H9 (cell line): ENCODE data around the gene PIP5K1C. TPM values are rescaled to one million over a fixed set of nuclear protein-coding genes. Genes with fewer than 3 reads are reported as not detected.
A peak's percentile ranks its signal among the peaks of the same experiment; 100 is the strongest.

Source experiments
- DNase-seq: peaks from one replicate; pipeline ENCODE4 v3.0.0-alpha.2; 2017
- H2AFZ ChIP-seq: one replicate; pipeline ENCODE4 v1.6.1; 2013; ENCODE audit warnings: mild to moderate bottlenecking, low read length, control low read depth, moderate library complexity
- H2AK5ac ChIP-seq: 2 replicates; pipeline ENCODE4 v1.6.1; 2013; ENCODE audit warnings: low read length, control low read depth, mixed read lengths; ENCODE audit not compliant: insufficient read length
- H2BK120ac ChIP-seq: one replicate; pipeline ENCODE4 v1.6.1; 2013; ENCODE audit warnings: low read depth, mild to moderate bottlenecking, low read length, control low read depth, inconsistent platforms; ENCODE audit not compliant: poor library complexity, severe bottlenecking
- H2BK12ac ChIP-seq: 2 replicates; pipeline ENCODE4 v1.6.1; 2013; ENCODE audit warnings: low read length, control low read depth, mixed read lengths, low read depth; ENCODE audit not compliant: insufficient read length
- H2BK15ac ChIP-seq: 2 replicates; pipeline ENCODE4 v1.6.1; 2013; ENCODE audit warnings: low read depth, low read length, control low read depth
- H2BK20ac ChIP-seq: one replicate; pipeline ENCODE4 v1.6.1; 2013; ENCODE audit warnings: low read depth, mild to moderate bottlenecking, low read length, control low read depth, inconsistent platforms; ENCODE audit not compliant: poor library complexity, severe bottlenecking
- H2BK5ac ChIP-seq: 2 replicates; pipeline ENCODE4 v1.6.1; 2013; ENCODE audit warnings: low read length, control low read depth, mixed read lengths; ENCODE audit not compliant: insufficient read length
- H3K14ac ChIP-seq: 2 replicates; pipeline ENCODE4 v1.6.1; 2013; ENCODE audit warnings: low read length, control low read depth; ENCODE audit not compliant: insufficient read depth
- H3K18ac ChIP-seq: 2 replicates; pipeline ENCODE4 v1.6.1; 2013; ENCODE audit warnings: low read depth, mild to moderate bottlenecking, mixed read lengths, low read length, control low read depth; ENCODE audit not compliant: insufficient read length
- H3K23ac ChIP-seq: 2 replicates; pipeline ENCODE4 v1.6.1; 2013; ENCODE audit warnings: low read length, control low read depth, mixed read lengths, low read depth; ENCODE audit not compliant: insufficient read length
- H3K23me2 ChIP-seq: 2 replicates; pipeline ENCODE4 v1.6.1; 2013; ENCODE audit warnings: low read depth, mild to moderate bottlenecking, mixed read lengths, low read length, control low read depth; ENCODE audit not compliant: insufficient read length, poor library complexity, severe bottlenecking
- H3K27ac ChIP-seq: 2 replicates; pipeline ENCODE4 v1.5.1; 2013; ENCODE audit warnings: low read length, control low read depth, mixed read lengths, low read depth; ENCODE audit not compliant: insufficient read length
- H3K27me3 ChIP-seq: 2 replicates; pipeline ENCODE4 v1.6.1; 2013; ENCODE audit warnings: low read length, control low read depth, inconsistent platforms; ENCODE audit not compliant: insufficient read depth
- H3K4ac ChIP-seq: 2 replicates; pipeline ENCODE4 v1.6.1; 2013; ENCODE audit warnings: low read depth, mild to moderate bottlenecking, control low read depth, inconsistent platforms, low read length, moderate library complexity
- H3K4me1 ChIP-seq: 2 replicates; pipeline ENCODE4 v1.6.1; 2013; ENCODE audit warnings: low read length, control low read depth, inconsistent platforms; ENCODE audit not compliant: insufficient read depth
- H3K4me2 ChIP-seq: 2 replicates; pipeline ENCODE4 v1.6.1; 2013; ENCODE audit warnings: low read length, control low read depth, mixed read lengths; ENCODE audit not compliant: insufficient read length, insufficient read depth
- H3K56ac ChIP-seq: 2 replicates; pipeline ENCODE4 v1.6.1; 2013; ENCODE audit warnings: low read depth, mild to moderate bottlenecking, mixed read lengths, low read length, control low read depth; ENCODE audit not compliant: insufficient read length
- H3K79me1 ChIP-seq: 2 replicates; pipeline ENCODE4 v1.6.1; 2013; ENCODE audit warnings: low read depth, mild to moderate bottlenecking, moderate library complexity, low read length, control low read depth, inconsistent platforms; ENCODE audit not compliant: insufficient read depth, poor library complexity, severe bottlenecking
- H3K79me2 ChIP-seq: 2 replicates; pipeline ENCODE4 v1.6.1; 2013; ENCODE audit warnings: low read length, control low read depth, inconsistent platforms; ENCODE audit not compliant: insufficient read depth
- H3K9ac ChIP-seq: 2 replicates; pipeline ENCODE4 v1.6.1; 2013; ENCODE audit warnings: low read length, control low read depth, mixed read lengths; ENCODE audit not compliant: insufficient read length; ENCODE audit errors: extremely low read depth
- H3K9me3 ChIP-seq: one replicate; pipeline ENCODE4 v1.6.1; 2013; ENCODE audit warnings: low read depth, low read length, inconsistent platforms; ENCODE audit not compliant: control insufficient read depth
- H3T11ph ChIP-seq: one replicate; pipeline ENCODE4 v1.6.1; 2013; ENCODE audit warnings: mild to moderate bottlenecking, low read length, control low read depth, inconsistent platforms
- H4K20me1 ChIP-seq: one replicate; pipeline ENCODE4 v1.6.1; 2013; ENCODE audit not compliant: control insufficient read depth, insufficient read length, insufficient read depth
- H4K5ac ChIP-seq: 2 replicates; pipeline ENCODE4 v1.6.1; 2013; ENCODE audit warnings: low read depth, mild to moderate bottlenecking, mixed read lengths, low read length, control low read depth; ENCODE audit not compliant: insufficient read length
- H4K8ac ChIP-seq: replicated peaks from 2 replicates; pipeline ENCODE4 v1.6.1; 2013; ENCODE audit warnings: low read length, control low read depth, mixed read lengths, low read depth; ENCODE audit not compliant: insufficient read length
- H4K91ac ChIP-seq: 2 replicates; pipeline ENCODE4 v1.6.1; 2013; ENCODE audit warnings: low read depth, mild to moderate bottlenecking, moderate library complexity, mixed read lengths, low read length, control low read depth; ENCODE audit not compliant: insufficient read length
- H3K27ac Mint-ChIP-seq, 3 experiments: 2 replicates in 2 of 3; 3 replicates in 1 of 3; pipeline ENCODE4 v1.8.0; 2020 to 2021; ENCODE audit warnings: mixed read lengths in 3 of 3, mild to moderate bottlenecking in 1 of 3, moderate library complexity in 1 of 3
- H3K27me3 Mint-ChIP-seq: 2 replicates; pipeline ENCODE4 v1.8.0; 2021; ENCODE audit warnings: low read depth, mild to moderate bottlenecking, moderate library complexity, mixed read lengths
- H3K36me3 Mint-ChIP-seq, 3 experiments: 2 replicates in 2 of 3; 3 replicates in 1 of 3; pipeline ENCODE4 v1.8.0; 2020 to 2021; ENCODE audit warnings: low read depth in 3 of 3, mixed read lengths in 3 of 3; ENCODE audit not compliant: insufficient read depth in 1 of 3
- H3K4me1 Mint-ChIP-seq, 2 experiments: 2 replicates each; pipeline ENCODE4 v1.8.0; 2020; ENCODE audit warnings: mixed read lengths in 2 of 2
- H3K4me3 Mint-ChIP-seq, 2 experiments: 2 replicates in 1 of 2; 3 replicates in 1 of 2; pipeline ENCODE4 v1.8.0; 2020 to 2021; ENCODE audit warnings: mild to moderate bottlenecking in 2 of 2, mixed read lengths in 2 of 2, moderate library complexity in 1 of 2
- H3K9me3 Mint-ChIP-seq, 2 experiments: 2 replicates in 1 of 2; 3 replicates in 1 of 2; pipeline ENCODE4 v1.8.0; 2020; ENCODE audit warnings: mild to moderate bottlenecking in 2 of 2, mixed read lengths in 2 of 2, moderate library complexity in 1 of 2
- WGBS: extraction: QIAGEN DNeasy Blood & Tissue Kit; methylation state at CpG from one replicate; pipeline ENCODE4 v1.1.7; 2013; ENCODE audit warnings: missing lambda C conversion rate, low lambda C conversion rate, mixed read lengths; ENCODE audit not compliant: insufficient read length; ENCODE audit errors: extremely low coverage; 5-methylcytosine and 5-hydroxymethylcytosine counted together
- total RNA-seq: library from RNA; stranded (reverse); gene quantifications from 2 replicates; pipeline ENCODE4 v1.2.1, GENCODE V29; 2021
- TF ChIP-seq, protein P1 (sequence below): fragments of 200-600 bp; sonication (generic); conservative IDR thresholded peaks from 3 replicates; pipeline ENCODE4 v1.8.0; 2021; ENCODE audit warnings: antibody characterized with exemption, mild to moderate bottlenecking

The PIP5K1C gene
- total RNA-seq, 1 experiment from 2014 or later: 41.7 TPM

DNA sequence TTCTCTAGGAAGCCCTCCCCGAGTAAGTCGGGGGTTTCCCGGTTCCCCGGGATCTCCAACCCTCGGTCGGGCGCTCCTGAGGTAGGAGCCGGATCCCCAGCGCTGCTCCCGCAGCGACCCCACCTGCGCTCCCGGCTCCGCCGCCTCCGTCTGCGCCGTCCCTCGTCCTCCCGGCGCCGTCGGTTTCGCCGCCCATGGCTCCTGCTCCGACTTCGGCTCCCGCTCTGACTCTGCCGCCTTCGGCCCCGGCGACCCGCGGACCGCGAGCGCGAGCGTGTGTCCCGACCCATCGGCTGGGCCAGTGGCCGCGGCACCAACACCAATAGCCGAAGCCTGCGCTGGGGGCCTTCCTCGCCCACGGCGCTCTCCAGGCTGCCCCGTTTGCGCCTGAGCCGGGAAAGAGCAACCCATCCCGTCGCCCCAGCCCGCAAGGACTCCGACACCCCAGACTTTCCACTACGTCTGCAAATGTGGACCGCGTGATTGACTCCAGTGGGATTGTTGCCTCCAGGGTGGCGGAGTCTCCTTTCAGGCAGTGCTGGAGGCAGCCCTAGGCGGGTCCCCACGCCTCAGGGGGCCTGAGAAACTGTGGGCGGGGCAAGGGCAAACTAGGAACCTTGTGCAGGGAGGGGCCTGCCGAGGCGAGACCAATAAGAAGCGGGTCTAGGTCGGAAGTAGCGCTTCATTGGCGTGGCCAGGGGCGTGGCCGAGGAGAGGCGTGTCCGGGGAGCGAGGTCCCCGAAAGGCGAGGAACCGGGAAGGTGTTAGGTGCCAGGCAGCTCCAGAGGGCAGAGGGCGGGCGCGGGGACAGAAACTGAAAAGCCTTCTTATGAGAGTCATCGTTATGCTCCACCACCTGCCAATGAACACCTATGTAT, 73.6 kb downstream of the PIP5K1C start, which contains the start of gene CACTIN:
Gene CACTIN, minus strand, starts transcription at position 318 of the 878 bp plus-strand sequence. Its CDS starts 28 bp downstream, at position 290.
- TF ChIP-seq, protein P1, sequence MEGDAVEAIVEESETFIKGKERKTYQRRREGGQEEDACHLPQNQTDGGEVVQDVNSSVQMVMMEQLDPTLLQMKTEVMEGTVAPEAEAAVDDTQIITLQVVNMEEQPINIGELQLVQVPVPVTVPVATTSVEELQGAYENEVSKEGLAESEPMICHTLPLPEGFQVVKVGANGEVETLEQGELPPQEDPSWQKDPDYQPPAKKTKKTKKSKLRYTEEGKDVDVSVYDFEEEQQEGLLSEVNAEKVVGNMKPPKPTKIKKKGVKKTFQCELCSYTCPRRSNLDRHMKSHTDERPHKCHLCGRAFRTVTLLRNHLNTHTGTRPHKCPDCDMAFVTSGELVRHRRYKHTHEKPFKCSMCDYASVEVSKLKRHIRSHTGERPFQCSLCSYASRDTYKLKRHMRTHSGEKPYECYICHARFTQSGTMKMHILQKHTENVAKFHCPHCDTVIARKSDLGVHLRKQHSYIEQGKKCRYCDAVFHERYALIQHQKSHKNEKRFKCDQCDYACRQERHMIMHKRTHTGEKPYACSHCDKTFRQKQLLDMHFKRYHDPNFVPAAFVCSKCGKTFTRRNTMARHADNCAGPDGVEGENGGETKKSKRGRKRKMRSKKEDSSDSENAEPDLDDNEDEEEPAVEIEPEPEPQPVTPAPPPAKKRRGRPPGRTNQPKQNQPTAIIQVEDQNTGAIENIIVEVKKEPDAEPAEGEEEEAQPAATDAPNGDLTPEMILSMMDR: no peak

More for the DNA sequence above, 73.6 kb downstream of the PIP5K1C start, which contains the start of gene CACTIN:
- Histone ChIP-seq H3K27ac (peak within 1 kb of the TSS; percentile 20), H4K91ac (no peak within 1 kb of the TSS), H3K4ac (no peak within 1 kb of the TSS; the same call in 1 of the 2 replicates), H4K5ac (peak within 1 kb of the TSS; percentile 65), H3T11ph (peak within 1 kb of the TSS; percentile 86), H3K9ac (peak within 1 kb of the TSS; percentile 89), H2AFZ (no peak within 1 kb of the TSS), H4K8ac (peak within 1 kb of the TSS; percentile 60), H3K56ac (no peak within 1 kb of the TSS), H2BK20ac (no peak within 1 kb of the TSS), H2AK5ac (no peak within 1 kb of the TSS), H3K79me1 (no peaks in the 10 kb centered on the region), H3K14ac (peak within 1 kb of the TSS; percentile 99), H2BK12ac (no peak within 1 kb of the TSS), H3K27me3 (no peaks in the 10 kb centered on the region), H2BK5ac (peak within 1 kb of the TSS; percentile 77), H3K4me1 (0 out of 2 replicates have a peak, but pooled peaks cover 2% of the 10 kb centered on the region), H2BK15ac (no peak within 1 kb of the TSS), H2BK120ac (no peak within 1 kb of the TSS), H3K4me2 (peak within 1 kb of the TSS; percentile 93), H3K23ac (no peak within 1 kb of the TSS), H3K9me3 (no peaks in the 10 kb centered on the region), H3K23me2 (peaks cover 5% of the 10 kb centered on the region), H3K79me2 (peaks cover 7% of the 10 kb centered on the region; the same call in 1 of the 2 replicates), H4K20me1 (no peaks in the 10 kb centered on the region), H3K18ac (peak within 1 kb of the TSS; percentile 100)
- Mint-ChIP-seq H3K9me3 (no peaks in the 10 kb centered on the region), H3K27me3 (no peaks in the 10 kb centered on the region; the same call in 1 of the 2 replicates), H3K4me1 (peaks cover 4 to 13% of the 10 kb centered on the region in 2 experiments), H3K4me3 (peak within 1 kb of the TSS; percentile 96 to 97), H3K36me3 (peaks cover 4 to 19% (median 13%) of the 10 kb centered on the region in 3 experiments; a peak in 6 of 7 replicates), H3K27ac (peak within 1 kb of the TSS; percentile 99 to 100 (median 99))
- peak; percentile 98 for DNase-seq
- WGBS: no CpG with 5 or more reads among the region's 80 CpGs
